Measurements from ENCODE around the gene HIPK2. TPM values are rescaled to one million over a fixed set of nuclear protein-coding genes. Genes with fewer than 3 reads are reported as not detected.

Gene HIPK2
- total and polyA plus RNA-seq, 2 experiments from 2014 or later: 23.2 to 47.0 TPM

DNA sequence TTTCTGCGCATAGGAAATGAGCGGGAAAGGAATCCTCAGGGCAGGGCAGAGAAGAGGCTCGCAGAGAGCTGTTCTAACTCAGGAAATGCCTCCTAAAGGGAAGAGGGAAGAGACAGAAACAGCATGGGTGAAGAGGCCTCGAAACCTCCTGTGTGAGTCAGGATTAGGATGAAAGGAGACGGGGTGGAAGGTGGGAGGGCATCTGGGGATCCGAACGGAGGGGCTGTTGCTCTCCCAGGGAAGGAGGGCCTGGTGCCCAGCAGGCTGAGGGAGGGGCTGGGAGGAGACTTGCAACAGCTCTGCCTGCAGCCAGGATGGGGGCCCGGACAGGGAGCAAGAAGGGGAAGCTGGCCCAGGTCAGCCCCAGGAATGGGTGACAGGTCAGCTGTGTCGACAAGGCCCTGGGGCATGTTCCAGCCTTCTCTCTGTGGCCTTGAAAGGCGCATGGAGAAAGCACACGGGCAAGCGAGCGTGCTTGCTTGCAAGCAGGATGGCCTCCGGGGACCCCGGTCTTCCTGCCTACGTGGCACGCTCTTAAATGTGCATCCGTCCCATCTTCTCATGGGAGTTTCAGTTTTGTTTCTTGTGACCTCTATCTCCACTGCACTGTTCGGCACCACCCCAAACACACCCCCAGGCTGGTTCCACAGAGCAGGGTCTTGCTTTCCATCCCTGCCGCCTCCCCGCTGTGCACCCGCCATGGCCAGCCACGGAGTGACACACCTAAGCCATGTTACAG lies 63.5 kb downstream of the HIPK2 start:
- no peak for TF ChIP-seq CTCF (IDR thresholded peaks at IDR 0.05; ENCODE audit: low read depth, low read length)
- Histone ChIP-seq H3K27ac (peak overlapping the region; percentile 34), H3K4me3 (no peak overlapping the region), H3K27me3 (no peaks in the 10 kb centered on the region), H3K9me3 (ENCODE audit: low read depth) (no peaks in the 10 kb centered on the region), H3K36me3 (peaks cover 16% of the 10 kb centered on the region), H3K4me1 (ENCODE audit: low read depth) (peaks cover 14% of the 10 kb centered on the region)
- no peak for DNase-seq (ENCODE audit: low read depth in 1 of 2, low spot score in 1 of 2)

- no peak for TF ChIP-seq CTCF (IDR thresholded peaks at IDR 0.05; ENCODE audit: low read depth, low read length)
- no peak for DNase-seq (ENCODE audit: low read depth in 1 of 2, low spot score in 1 of 2)
- no peaks in the 10 kb centered on the region for H3K9me3 ChIP-seq (ENCODE audit: low read depth)
- no peaks in the 10 kb centered on the region for H3K27me3 ChIP-seq
- no peak overlapping the region for H3K4me3 ChIP-seq
- peaks cover 14% of the 10 kb centered on the region for H3K4me1 ChIP-seq (ENCODE audit: low read depth)
- peaks cover 16% of the 10 kb centered on the region for H3K36me3 ChIP-seq
- H3K27ac ChIP-seq: peak overlapping the region; percentile 34
Measured at GRCh38 chr7:139713526-139714162, 64.2 kb downstream of the HIPK2 start.

- no peak for TF ChIP-seq CTCF (IDR thresholded peaks at IDR 0.05; ENCODE audit: low read depth, low read length)
- Histone ChIP-seq H3K27ac (no peak overlapping the region), H3K27me3 (no peaks in the 10 kb centered on the region), H3K36me3 (peaks cover 16% of the 10 kb centered on the region), H3K4me1 (ENCODE audit: low read depth) (peaks cover 14% of the 10 kb centered on the region), H3K4me3 (no peak overlapping the region), H3K9me3 (ENCODE audit: low read depth) (no peaks in the 10 kb centered on the region)
- DNase-seq (ENCODE audit: low read depth in 1 of 2, low spot score in 1 of 2): no peak
Measured at GRCh38 chr7:139713061-139713460, 64.7 kb downstream of the HIPK2 start.

- H3K4me3 ChIP-seq: no peak overlapping the region
- DNase-seq (ENCODE audit: low read depth in 1 of 2, low spot score in 1 of 2): no peak
- no peak for TF ChIP-seq CTCF (IDR thresholded peaks at IDR 0.05; ENCODE audit: low read depth, low read length)
Measured at GRCh38 chr7:139711991-139712743, 65.6 kb downstream of the HIPK2 start.

GRCh38 chr7:139710036-139710435 lies 67.8 kb downstream of the HIPK2 start:
- no peak for DNase-seq (ENCODE audit: low read depth in 1 of 2, low spot score in 1 of 2)
- no peaks in the 10 kb centered on the region for H3K27me3 ChIP-seq
- no peaks in the 10 kb centered on the region for H3K9me3 ChIP-seq (ENCODE audit: low read depth)
- H3K4me3 ChIP-seq: no peak overlapping the region
- no peak overlapping the region for H3K27ac ChIP-seq
- H3K4me1 ChIP-seq (ENCODE audit: low read depth): peaks cover 14% of the 10 kb centered on the region
- H3K36me3 ChIP-seq: no peaks in the 10 kb centered on the region
- TF ChIP-seq CTCF (IDR thresholded peaks at IDR 0.05; ENCODE audit: low read depth, low read length): no peak

More at GRCh38 chr7:139711991-139712743, 65.6 kb downstream of the HIPK2 start:
- H3K4me1 ChIP-seq (ENCODE audit: low read depth): peaks cover 14% of the 10 kb centered on the region
- H3K9me3 ChIP-seq (ENCODE audit: low read depth): no peaks in the 10 kb centered on the region
- H3K27me3 ChIP-seq: no peaks in the 10 kb centered on the region
- H3K36me3 ChIP-seq: peaks cover 16% of the 10 kb centered on the region
- H3K27ac ChIP-seq: peak overlapping the region; percentile 28
